ENCODE data around the gene MRPL23. TPM values are rescaled to one million over a fixed set of nuclear protein-coding genes. Genes with fewer than 3 reads are reported as not detected.
"Not testable (repeated sequence)": the region's sequence is repeated elsewhere in the genome, so short reads cannot be mapped to it uniquely, and the experiment has no call there.

Gene MRPL23
- total RNA-seq, 2 experiments from 2014 or later: 77.5 to 106 TPM

DNA sequence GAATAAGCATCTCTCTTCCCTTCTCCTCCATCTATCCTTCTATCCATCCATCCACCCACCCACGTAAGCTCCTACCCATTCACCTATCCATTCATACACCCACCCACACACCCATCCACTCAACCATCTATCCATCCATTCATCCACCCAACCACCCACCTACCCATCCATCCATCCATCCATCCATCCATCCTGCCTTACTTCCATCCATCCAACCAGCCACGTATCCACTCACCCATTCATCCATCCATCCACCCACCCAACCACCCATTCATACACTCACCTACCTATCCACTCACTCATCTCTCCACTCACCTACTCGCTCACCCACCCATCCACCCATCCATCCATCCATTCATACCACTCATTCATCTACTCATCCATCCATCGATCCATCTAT is 14.5 kb upstream of the MRPL23 start:
- Mint-ChIP-seq H3K4me1 (peaks cover 2% of the 10 kb centered on the region), H3K4me3 (no peak overlapping the region), H3K27me3 (peaks cover 18% of the 10 kb centered on the region), H3K27ac (no peak overlapping the region), H3K36me3 (ENCODE audit: low read depth) (no peaks in the 10 kb centered on the region), H3K9me3 (no peaks in the 10 kb centered on the region)
- CTCF ChIA-PET: interaction anchor here (0.6 kb wide), 1 partner anchor 21 kb away, joined by 3 read pairs; no protein-coding TSS in a partner anchor
- DNase-seq: no peak
- POLR2A ChIA-PET: no interaction called here

DNA sequence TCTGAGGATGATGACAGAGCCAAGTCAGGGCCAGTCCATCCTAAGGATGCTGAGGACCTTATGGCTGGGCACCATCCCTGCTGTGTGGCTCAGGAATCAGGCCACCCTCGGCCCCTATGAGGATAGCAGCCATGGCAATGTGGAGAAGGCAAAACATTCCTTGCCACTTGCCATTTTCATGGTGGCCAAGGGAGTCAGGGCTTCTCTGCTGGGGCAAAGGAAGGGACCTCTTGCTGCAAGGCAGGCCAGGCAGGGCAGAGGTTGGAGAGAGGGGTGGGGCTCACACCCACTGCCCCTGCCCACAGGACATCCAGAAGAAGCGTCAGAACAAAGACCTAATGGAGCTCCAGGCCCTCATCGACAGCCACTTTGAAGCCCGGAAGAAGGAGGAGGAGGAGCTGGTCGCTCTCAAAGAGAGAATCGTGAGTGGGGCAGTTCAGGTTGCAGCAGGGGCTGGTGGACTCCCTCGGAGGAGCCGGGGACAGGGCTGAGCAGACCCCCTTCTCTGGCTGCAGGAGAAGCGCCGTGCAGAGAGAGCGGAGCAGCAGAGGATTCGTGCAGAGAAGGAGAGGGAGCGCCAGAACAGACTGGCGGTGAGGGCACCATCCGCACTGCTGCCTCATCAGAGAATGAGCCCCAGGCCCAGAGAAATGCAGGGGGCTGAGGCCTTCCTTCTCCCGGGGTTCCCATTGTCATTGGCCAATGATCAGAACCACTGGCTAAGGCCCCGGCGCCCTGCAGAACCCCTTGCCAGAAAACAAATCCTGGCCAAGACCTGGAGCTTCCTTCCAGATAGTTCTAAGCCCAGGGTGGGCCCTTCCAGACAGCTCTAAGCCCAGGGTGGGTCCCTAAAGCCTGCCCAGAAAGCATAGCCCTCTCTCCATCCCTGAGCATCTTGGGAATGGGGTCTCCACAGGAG is 13.5 kb upstream of the MRPL23 start:
- H3K36me3 Mint-ChIP-seq (ENCODE audit: low read depth): no peaks in the 10 kb centered on the region
- no peaks in the 10 kb centered on the region for H3K9me3 Mint-ChIP-seq
- H3K4me1 Mint-ChIP-seq: peaks cover 2% of the 10 kb centered on the region
- DNase-seq: peak; percentile 4
- CTCF ChIA-PET: interaction anchor here (0.6 to 0.9 kb wide), 3 partner anchors 23 to 168 kb away, joined by 3 to 4 read pairs (median 3); no protein-coding TSS in a partner anchor
- POLR2A ChIA-PET: no interaction called here
- H3K4me3 Mint-ChIP-seq: no peak overlapping the region
- peaks cover 18% of the 10 kb centered on the region for H3K27me3 Mint-ChIP-seq
- H3K27ac Mint-ChIP-seq: no peak overlapping the region

- CTCF ChIA-PET: interaction anchor here (0.6 to 1.4 kb wide), 4 partner anchors 44 to 217 kb away, joined by 3 to 4 read pairs (median 4); partner anchors contain the start of gene PRR33
- DNase-seq: peak; percentile 5
Measured at GRCh38 chr11:1934335-1935155, 12.6 kb upstream of the MRPL23 start.

DNA sequence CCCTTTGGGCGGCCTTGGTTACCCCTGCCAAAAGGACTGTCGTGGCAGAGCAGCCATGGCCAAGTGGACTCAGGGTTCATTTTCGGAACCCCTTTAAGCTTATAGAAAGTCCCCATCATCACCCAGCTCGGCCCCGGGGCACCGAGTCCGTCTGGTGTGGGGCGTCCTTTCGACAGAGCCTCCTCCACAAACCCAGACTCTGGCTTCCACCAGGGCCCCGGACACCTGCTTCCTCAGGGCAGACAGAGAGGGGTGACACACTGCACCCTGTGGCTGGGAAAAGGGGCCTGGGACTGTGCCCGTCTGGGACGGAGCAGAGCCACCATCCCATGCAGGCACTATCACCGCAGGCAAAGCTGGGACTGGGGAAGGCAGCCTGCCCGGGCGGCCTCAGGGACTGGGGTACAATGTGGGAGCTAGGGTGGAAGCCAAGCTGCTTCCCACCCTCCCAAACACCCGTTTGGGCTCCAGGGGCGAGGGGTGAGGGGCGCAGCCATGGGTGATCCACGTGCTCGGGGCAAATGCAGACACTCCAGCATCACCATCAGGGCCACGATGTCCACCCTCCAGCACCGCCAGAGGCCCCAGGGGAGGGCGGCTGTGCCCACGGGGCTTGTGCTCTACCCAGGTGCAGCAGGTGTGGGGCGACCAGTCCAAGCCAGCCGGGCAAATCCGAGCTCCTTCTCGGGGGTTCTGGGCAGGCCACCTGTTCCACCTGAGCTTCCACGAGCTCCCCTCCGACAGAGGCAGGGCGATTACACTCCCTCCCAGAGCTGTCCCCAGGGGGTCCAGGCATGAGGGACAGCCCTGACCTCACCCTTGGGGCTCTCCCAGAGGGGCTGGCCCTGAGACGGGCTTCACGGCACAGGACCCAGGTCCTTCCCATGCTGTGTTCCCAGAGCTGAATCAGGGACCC is 11.7 kb upstream of the MRPL23 start:
- Mint-ChIP-seq H3K27me3 (peaks cover 15% of the 10 kb centered on the region), H3K36me3 (ENCODE audit: low read depth) (no peaks in the 10 kb centered on the region), H3K4me3 (no peak overlapping the region), H3K27ac (no peak overlapping the region), H3K9me3 (no peaks in the 10 kb centered on the region), H3K4me1 (peaks cover 5% of the 10 kb centered on the region)
- ChIA-PET CTCF (interaction anchor here (1.0 to 1.4 kb wide), 3 partner anchors 45 to 216 kb away, joined by 3 to 4 read pairs (median 4); partner anchors contain the start of gene PRR33), POLR2A (no interaction called here)
- peak; percentile 4 for DNase-seq

More at GRCh38 chr11:1934335-1935155, 12.6 kb upstream of the MRPL23 start:
- H3K4me3 Mint-ChIP-seq: no peak overlapping the region
- POLR2A ChIA-PET: no interaction called here
- no peak overlapping the region for H3K27ac Mint-ChIP-seq
- no peaks in the 10 kb centered on the region for H3K36me3 Mint-ChIP-seq (ENCODE audit: low read depth)
- no peaks in the 10 kb centered on the region for H3K9me3 Mint-ChIP-seq
- peaks cover 5% of the 10 kb centered on the region for H3K4me1 Mint-ChIP-seq
- H3K27me3 Mint-ChIP-seq: peaks cover 18% of the 10 kb centered on the region

DNA sequence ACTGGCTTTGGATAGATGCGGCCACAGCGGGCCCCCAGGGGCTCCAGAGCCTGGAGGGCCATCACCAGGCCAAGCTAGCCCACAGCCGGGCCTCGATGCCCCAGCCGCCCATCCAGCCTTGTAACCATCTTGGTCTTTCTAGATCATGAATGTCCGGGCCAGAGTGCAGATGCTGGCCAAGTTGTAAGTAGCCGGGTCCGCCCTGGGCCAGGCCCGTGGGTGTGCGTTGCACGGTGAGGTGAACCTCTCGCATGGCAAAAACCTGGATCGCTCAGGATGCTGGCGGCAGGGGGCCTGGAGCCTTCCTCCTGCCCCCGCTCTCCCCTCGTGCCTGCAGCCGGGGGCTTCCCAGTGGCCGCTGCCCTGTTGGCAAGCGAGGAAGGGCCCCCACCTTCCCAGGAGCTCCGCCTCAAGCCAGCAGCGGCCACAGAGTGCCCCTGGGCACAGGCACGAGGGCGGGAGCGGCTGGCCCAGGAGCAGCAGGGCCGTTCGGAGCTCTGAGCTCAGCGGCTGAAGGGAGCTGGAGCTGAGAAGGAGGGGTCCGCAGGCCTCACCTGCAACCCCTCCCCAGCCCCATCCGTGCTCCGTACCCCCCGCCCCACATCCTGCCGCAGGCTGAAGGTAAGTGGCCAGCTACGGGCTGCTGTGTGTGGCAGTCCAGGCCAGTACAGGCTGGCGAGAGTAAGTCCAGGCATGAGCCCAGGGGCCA is 10.9 kb upstream of the MRPL23 start:
- Mint-ChIP-seq H3K36me3 (ENCODE audit: low read depth) (no peaks in the 10 kb centered on the region), H3K4me1 (peaks cover 4% of the 10 kb centered on the region), H3K27ac (no peak overlapping the region), H3K9me3 (no peaks in the 10 kb centered on the region), H3K4me3 (no peak overlapping the region), H3K27me3 (peaks cover 13% of the 10 kb centered on the region)
- ChIA-PET CTCF (interaction anchor here (0.6 to 1.4 kb wide), 3 partner anchors 14 to 215 kb away, joined by 3 to 4 read pairs (median 3); no protein-coding TSS in a partner anchor), POLR2A (no interaction called here)
- DNase-seq: peak; percentile 3

- no peaks in the 10 kb centered on the region for H3K36me3 Mint-ChIP-seq (ENCODE audit: low read depth)
- ChIA-PET POLR2A (no interaction called here), CTCF (interaction anchor here (0.6 kb wide), 1 partner anchor 15 kb away, joined by 3 read pairs; no protein-coding TSS in a partner anchor)
- H3K4me1 Mint-ChIP-seq: peaks cover 4% of the 10 kb centered on the region
- peak; percentile 5 for DNase-seq
- no peak overlapping the region for H3K27ac Mint-ChIP-seq
- no peak overlapping the region for H3K4me3 Mint-ChIP-seq
- H3K27me3 Mint-ChIP-seq: peaks cover 6% of the 10 kb centered on the region
- H3K9me3 Mint-ChIP-seq: no peaks in the 10 kb centered on the region
Measured at GRCh38 chr11:1936781-1937615, 10.1 kb upstream of the MRPL23 start.

GRCh38 chr11:1937616-1938342 is 9.4 kb upstream of the MRPL23 start:
- POLR2A ChIA-PET: no interaction called here
- H3K4me3 Mint-ChIP-seq: no peak overlapping the region
- H3K36me3 Mint-ChIP-seq (ENCODE audit: low read depth): no peaks in the 10 kb centered on the region
- H3K27ac Mint-ChIP-seq: no peak overlapping the region
- H3K9me3 Mint-ChIP-seq: no peaks in the 10 kb centered on the region
- CTCF ChIA-PET: interaction anchor here (1.1 kb wide), 1 partner anchor 213 kb away, joined by 3 read pairs; no protein-coding TSS in a partner anchor
- peaks cover 4% of the 10 kb centered on the region for H3K27me3 Mint-ChIP-seq
- DNase-seq: peak; percentile 5
- H3K4me1 Mint-ChIP-seq: peaks cover 4% of the 10 kb centered on the region

- ChIA-PET CTCF (interaction anchor here (1.1 kb wide), 1 partner anchor 212 kb away, joined by 3 read pairs; no protein-coding TSS in a partner anchor), POLR2A (no interaction called here)
- Mint-ChIP-seq H3K27ac (no peak overlapping the region), H3K9me3 (no peaks in the 10 kb centered on the region), H3K4me1 (peaks cover 4% of the 10 kb centered on the region), H3K4me3 (no peak overlapping the region), H3K27me3 (peaks cover 2% of the 10 kb centered on the region), H3K36me3 (ENCODE audit: low read depth) (no peaks in the 10 kb centered on the region)
- peak; percentile 6 for DNase-seq
Measured at GRCh38 chr11:1938343-1939005, 8.7 kb upstream of the MRPL23 start.

DNA sequence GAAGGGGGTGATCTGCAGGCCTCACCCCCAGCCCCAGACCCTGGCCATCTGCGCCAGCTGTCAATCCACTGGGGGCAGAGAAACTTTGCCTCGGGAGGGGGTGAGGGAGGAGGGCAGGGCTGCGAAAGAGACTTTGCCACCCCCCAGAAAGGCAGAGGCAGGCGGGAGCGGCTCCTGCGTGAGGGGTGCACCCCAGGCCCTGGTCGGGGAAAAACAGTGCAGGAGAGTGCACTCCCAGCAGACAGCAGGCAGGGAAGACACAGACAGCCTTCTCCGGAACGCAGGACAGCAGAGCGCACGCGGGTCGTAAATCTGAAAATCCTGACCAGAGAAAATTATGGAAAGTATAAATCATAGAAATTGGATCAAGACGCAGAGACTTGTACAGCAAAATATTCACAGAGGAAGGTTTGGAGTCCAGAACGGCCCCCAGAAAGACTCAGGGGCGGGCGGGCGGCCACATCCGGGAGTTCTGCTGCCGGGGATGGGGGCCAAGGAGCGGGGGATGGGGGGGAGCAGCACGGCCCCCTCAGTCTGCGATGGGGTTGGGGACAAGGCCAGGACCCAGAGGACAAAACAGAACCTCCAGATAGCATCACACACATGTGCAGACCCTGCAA is 8.0 kb upstream of the MRPL23 start:
- Mint-ChIP-seq H3K27ac (no peak overlapping the region), H3K27me3 (peaks cover 2% of the 10 kb centered on the region)

GRCh38 chr11:1939788-1940187 is 7.3 kb upstream of the MRPL23 start:
- peak overlapping the region; percentile 70 for H3K27ac Mint-ChIP-seq
- POLR2A ChIA-PET; H3K36me3 Mint-ChIP-seq (ENCODE audit: low read depth); H3K9me3 Mint-ChIP-seq; H3K27me3 Mint-ChIP-seq; CTCF ChIA-PET; H3K4me1 Mint-ChIP-seq; DNase-seq; H3K4me3 Mint-ChIP-seq: not testable (repeated sequence)

More for the DNA sequence above, 8.0 kb upstream of the MRPL23 start:
- CTCF ChIA-PET: interaction anchor here (1.1 kb wide), 1 partner anchor 212 kb away, joined by 3 read pairs; no protein-coding TSS in a partner anchor
- POLR2A ChIA-PET: no interaction called here
- DNase-seq: peak; percentile 5
- H3K4me3 Mint-ChIP-seq: no peak overlapping the region
- peaks cover 4% of the 10 kb centered on the region for H3K4me1 Mint-ChIP-seq
- H3K9me3 Mint-ChIP-seq: no peaks in the 10 kb centered on the region
- no peaks in the 10 kb centered on the region for H3K36me3 Mint-ChIP-seq (ENCODE audit: low read depth)
